Measurements from ENCODE around the gene CLIP1.

GRCh38 chr12:122413516-122414404, 8.7 kb downstream of the CLIP1 start:
- no peak for TF ChIP-seq CTCF (conservative IDR thresholded peaks at IDR 0.05 in 1 of 2, IDR thresholded peaks at IDR 0.05 in 1 of 2; ENCODE audit: extremely low read depth in 1 of 2, insufficient read depth in 1 of 2, low read depth in 1 of 2, low read length in 2 of 2)
- TF ChIP-seq EZH2 (IDR thresholded peaks at IDR 0.05; ENCODE audit: borderline replicate concordance, low read length), result no peak
